HG03135 (cell line): ENCODE results near the gene C22orf15.

Source experiments
- ATAC-seq: cut with Tn5 transposase; IDR thresholded peaks from one replicate; pipeline ENCODE4 v1.9.1; 2021; ENCODE audit warnings: mild to moderate bottlenecking, moderate library complexity; ENCODE audit not compliant: unreplicated experiment

The C22orf15 gene

GRCh38 chr22:23786752-23787599, 24.2 kb downstream of the C22orf15 start, which contains the start of gene SMARCB1:
Gene SMARCB1, plus strand, starts transcription at chr22:23786966. Its CDS starts 204 bp downstream, at chr22:23787170.
- peak; percentile 63 for ATAC-seq

DNA sequence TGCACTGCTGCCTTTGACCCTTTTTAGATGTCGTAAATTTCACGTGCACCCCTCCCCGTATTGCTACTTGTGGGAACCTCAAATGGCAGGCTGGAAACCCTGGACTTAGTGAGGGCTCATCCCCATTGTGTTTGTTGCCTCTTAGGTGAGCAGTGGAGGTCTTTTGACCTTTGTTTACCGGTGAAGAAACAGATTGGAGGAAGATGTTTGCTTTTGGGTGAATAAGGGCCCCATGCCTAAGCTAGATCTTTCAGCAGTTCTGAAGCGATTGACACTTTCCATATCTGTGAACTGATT, 24.8 kb downstream of the C22orf15 start:
- peak; percentile 25 for ATAC-seq

- ATAC-seq = no peak
These were observed 25.1 kb downstream of the C22orf15 start for GRCh38 chr22:23787910-23788309.

GRCh38 chr22:23789121-23789520, 26.3 kb downstream of the C22orf15 start:
- ATAC-seq = no peak

GRCh38 chr22:23789638-23790037, 26.8 kb downstream of the C22orf15 start:
- no peak for ATAC-seq

- ATAC-seq = no peak
These were observed 28.3 kb downstream of the C22orf15 start for GRCh38 chr22:23790819-23791737.

- ATAC-seq = no peak
These were observed 29.2 kb downstream of the C22orf15 start for GRCh38 chr22:23791738-23792645.

DNA sequence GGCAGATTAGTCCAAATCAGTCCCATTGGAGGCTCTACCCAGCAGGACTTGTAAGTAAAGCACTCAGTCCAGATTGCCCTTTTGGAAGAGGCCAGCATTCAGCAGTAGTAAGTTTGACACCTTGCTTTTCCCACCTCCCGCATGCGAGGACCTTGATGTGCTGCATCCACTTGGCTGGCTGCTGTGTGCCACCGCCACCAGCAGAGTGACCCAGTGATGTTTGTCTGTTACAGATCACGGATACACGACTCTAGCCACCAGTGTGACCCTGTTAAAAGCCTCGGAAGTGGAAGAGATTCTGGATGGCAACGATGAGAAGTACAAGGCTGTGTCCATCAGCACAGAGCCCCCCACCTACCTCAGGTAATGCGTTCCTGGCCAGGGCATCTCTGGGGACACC, 30.5 kb downstream of the C22orf15 start:
- no peak for ATAC-seq

GRCh38 chr22:23796461-23796860, 33.7 kb downstream of the C22orf15 start:
- ATAC-seq = no peak

GRCh38 chr22:23800297-23801237, 37.8 kb downstream of the C22orf15 start:
- ATAC-seq = peak; percentile 54

DNA sequence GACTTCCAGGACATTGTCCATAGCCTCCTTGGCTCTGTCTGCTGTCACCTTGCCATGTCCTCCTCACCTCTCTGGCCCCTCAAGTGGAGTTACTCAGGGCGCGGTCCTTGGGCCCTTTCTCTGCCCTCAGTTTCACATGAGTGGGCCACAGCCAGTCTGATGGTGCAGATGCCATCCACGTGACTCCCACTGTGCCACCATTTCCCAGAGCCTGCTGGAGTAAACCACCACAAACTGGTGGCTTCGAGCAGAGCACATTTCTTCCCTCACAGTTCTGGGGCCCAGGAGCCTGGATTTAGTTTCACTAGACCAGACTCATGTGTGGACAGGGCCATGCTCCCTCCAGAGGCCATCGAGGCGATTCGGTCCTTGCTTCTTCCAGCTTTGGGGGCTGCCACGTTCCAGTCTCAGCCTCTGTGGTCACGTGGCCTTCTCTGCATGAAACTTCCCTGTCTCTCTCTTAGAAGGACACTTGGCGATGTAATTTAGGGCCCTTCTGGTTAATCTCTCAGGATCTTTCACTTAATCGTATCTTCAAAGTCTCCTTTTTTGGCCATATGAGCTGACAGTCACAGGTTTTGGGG, 38.5 kb downstream of the C22orf15 start:
- ATAC-seq = no peak

DNA sequence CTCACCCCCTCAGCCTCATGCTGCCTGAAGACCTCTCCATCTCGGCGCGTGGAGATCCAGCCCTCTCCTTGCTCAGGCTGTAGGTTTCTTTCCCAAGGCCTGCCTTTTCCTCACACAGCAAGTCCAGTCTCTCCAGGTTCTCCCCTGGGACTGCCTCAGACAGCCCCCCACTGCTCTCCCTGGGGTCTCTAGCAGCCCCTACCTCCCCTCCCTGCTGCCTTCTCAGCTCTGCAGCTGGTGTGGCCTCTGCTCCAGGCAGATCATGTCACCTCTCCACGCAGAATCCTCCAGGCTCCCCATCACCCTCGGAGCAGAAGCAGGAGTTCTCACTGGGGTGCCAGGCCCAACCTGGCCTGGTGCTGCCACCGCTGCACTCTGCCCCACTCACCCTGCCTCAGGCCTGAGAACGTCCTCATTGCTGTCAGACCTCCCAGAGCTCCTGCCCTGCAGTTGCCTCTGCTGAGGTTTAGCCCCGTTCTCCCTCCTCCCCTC, 39.1 kb downstream of the C22orf15 start:
- no peak for ATAC-seq

- no peak for ATAC-seq
These were observed 40.4 kb downstream of the C22orf15 start for GRCh38 chr22:23803001-23803819.

DNA sequence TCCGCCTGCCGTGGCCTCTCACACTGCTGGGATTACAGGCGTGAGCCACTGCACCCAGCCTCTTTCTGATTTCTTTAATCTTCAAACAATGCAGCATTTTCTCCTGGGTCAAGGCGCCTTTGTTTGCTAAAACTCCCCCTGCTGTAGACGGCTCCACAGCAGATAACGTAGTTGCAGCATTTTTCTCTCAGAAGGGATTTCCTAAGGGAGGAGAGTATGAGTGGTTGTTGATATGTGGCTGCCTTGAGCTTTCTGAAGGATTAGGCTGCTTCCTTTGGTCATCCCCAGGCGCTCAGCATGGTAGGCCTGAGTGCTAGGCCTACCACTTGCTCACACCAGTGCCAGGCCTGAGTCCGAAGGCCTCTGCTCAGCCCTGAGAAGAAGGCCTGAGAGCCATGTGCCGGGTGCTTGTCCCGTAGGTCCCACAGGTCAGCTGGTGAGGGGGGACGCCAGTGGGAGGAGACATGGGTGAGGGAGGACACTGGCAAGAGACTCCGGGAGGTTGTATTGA, 42.0 kb downstream of the C22orf15 start:
- ATAC-seq = no peak

DNA sequence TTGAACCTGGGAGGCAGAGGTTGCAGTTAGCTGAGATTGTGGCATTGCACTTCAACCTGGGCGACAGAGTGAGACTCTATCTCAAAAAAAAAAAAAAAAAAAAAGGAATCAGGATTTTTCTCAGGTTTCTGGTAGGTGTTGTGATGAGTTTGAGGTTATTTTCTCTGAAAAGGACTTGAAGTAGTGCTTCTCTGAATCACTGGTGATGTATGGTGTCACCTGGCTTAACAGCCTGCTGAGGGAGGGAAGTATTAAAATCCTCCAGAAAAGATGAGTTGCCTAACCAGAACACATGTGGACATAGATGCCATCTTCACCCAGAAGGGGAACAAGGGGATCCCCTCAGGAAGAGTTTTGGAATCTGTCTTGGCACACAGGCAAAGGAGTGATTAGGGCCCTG, 44.0 kb downstream of the C22orf15 start:
- ATAC-seq = no peak

DNA sequence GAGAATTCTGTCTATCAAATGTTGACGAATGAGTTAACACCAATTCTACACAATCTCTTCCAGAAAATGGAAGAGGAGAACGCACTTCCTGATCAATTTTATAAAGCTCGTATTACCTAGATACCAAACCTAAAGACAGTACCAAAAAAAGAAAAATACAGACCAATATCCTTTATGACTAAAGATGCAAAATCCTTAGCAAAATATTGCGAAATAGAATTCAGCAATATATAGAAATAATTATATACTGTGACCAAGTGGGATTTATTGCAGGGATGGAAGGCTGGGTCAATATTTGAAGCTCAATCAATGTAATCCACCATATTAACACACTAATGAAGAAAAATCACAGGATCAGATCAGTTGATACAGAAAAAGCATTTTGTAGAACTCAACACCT, 49.6 kb downstream of the C22orf15 start:
- ATAC-seq = no peak
